Measurements from ENCODE around the gene SAFB2. TPM values are rescaled to one million over a fixed set of nuclear protein-coding genes. Genes with fewer than 3 reads are reported as not detected.

SAFB2 gene
- polyA plus RNA-seq, 1 of the 3 experiments (the other 2 are of a cell fraction): 37.7 TPM

DNA sequence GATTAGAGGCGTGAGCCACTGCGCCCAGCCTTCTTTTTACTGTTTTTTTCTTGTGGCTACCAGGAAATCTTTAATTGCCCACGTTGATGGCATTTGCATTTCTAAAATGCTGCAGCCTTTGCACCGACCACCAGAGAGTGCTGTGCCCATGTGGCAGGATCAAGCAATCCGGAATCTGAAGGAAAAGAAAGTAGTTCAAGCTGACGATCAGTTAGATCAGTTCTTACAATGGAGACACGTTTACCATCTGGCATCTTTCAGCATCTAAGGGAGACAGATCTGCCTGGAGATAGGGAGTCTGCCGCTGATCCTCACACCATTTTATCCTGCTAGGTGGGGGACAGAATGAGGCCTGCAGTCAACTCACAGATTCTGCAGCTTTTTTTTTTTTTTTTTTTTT is 74.7 kb downstream of the SAFB2 start:
- Histone ChIP-seq H3K4me3 (ENCODE audit: low read depth in 2 of 2, low read length in 1 of 2) (peak overlapping the region in 1 of 2 experiments; percentile 50; a peak in 1 of 4 replicates), H3K79me2 (ENCODE audit: insufficient read depth) (no peaks in the 10 kb centered on the region), H3K9me3 (no peaks in the 10 kb centered on the region), H3K27ac (ENCODE audit: low read depth in 2 of 2, low read length in 1 of 2) (no peak overlapping the region), H3K27me3 (ENCODE audit: insufficient read depth) (no peaks in the 10 kb centered on the region), H3K9me2 (no peaks in the 10 kb centered on the region), H3K9ac (no peak overlapping the region), H3F3A (replicated peaks; ENCODE audit: insufficient read depth) (no peaks in the 10 kb centered on the region), H4K20me1 (ENCODE audit: insufficient read depth) (no peaks in the 10 kb centered on the region), H3K4me2 (no peak overlapping the region), H2AFZ (ENCODE audit: low read depth) (no peak overlapping the region), H3K36me3 (replicated peaks in 1 of 2; ENCODE audit: control insufficient read depth in 1 of 2, insufficient read depth in 2 of 2, low read length in 1 of 2) (no peaks in the 10 kb centered on the region), H3K4me1 (ENCODE audit: control insufficient read depth in 1 of 2, insufficient read depth in 2 of 2, low read depth in 1 of 2, low read length in 1 of 2) (no peaks in the 10 kb centered on the region)
- ChIA-PET POLR2A (interaction anchor here (0.7 kb wide), 1 partner anchor 141 kb away, joined by 4 read pairs; no protein-coding TSS in a partner anchor), CTCF (interaction anchor here (0.7 to 2.5 kb wide), 20 partner anchors 8 to 257 kb away, joined by 3 to 18 read pairs (median 4); partner anchors contain the start of genes NRTN, SAFB, SAFB2 and TINCR)
- DNase-seq: peak; percentile 60
- TF ChIP-seq RCOR1 (IDR thresholded peaks at IDR 0.05; ENCODE audit: low read length) (0 out of 2 replicates have a peak, but pooled peaks have one; percentile 19), FOSL2 (IDR thresholded peaks at IDR 0.05; ENCODE audit: borderline replicate concordance, low read depth) (no peak), YY1 (IDR thresholded peaks at IDR 0.05; ENCODE audit: low read depth) (no peak), JUND (IDR thresholded peaks at IDR 0.05) (no peak), FOXM1 (IDR thresholded peaks at IDR 0.05; ENCODE audit: low read depth) (no peak), RAD21 (IDR thresholded peaks at IDR 0.05; ENCODE audit: low read length) (peak; percentile 82), FOXJ3 (CRISPR knock-in tag; IDR thresholded peaks at IDR 0.05) (no peak), ELF1 (IDR thresholded peaks at IDR 0.05) (no peak), SMC3 (IDR thresholded peaks at IDR 0.05; ENCODE audit: low read depth, low read length) (peak; percentile 70)
- TF ChIP-seq, protein P1, sequence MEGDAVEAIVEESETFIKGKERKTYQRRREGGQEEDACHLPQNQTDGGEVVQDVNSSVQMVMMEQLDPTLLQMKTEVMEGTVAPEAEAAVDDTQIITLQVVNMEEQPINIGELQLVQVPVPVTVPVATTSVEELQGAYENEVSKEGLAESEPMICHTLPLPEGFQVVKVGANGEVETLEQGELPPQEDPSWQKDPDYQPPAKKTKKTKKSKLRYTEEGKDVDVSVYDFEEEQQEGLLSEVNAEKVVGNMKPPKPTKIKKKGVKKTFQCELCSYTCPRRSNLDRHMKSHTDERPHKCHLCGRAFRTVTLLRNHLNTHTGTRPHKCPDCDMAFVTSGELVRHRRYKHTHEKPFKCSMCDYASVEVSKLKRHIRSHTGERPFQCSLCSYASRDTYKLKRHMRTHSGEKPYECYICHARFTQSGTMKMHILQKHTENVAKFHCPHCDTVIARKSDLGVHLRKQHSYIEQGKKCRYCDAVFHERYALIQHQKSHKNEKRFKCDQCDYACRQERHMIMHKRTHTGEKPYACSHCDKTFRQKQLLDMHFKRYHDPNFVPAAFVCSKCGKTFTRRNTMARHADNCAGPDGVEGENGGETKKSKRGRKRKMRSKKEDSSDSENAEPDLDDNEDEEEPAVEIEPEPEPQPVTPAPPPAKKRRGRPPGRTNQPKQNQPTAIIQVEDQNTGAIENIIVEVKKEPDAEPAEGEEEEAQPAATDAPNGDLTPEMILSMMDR (IDR thresholded peaks at IDR 0.05): peak; percentile 56
- WGBS (ENCODE audit: low lambda C conversion rate): 50% methylated on average over 6 of the region's 8 CpGs

DNA sequence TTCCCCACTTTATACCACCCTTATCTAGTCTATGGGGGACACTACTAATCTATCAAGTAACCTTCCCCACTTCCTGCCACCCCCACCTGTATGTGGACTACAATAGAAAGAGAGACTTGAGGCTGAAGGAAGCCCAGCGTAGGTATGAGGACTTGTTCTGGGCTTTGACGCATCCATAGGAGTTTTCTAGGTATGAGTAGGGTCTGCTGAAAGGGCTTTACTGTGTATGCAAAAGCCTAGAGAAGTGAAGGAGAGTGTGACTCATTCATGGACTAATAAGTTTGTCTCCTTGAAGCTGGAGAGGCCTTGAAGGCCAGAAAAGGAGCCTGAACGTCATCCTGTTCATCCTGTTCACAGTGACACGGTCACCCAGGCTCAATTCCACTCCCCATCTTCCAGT is 76.6 kb downstream of the SAFB2 start:
- no peak for DNase-seq
- Histone ChIP-seq H3K9ac (no peak overlapping the region), H4K20me1 (ENCODE audit: insufficient read depth) (no peaks in the 10 kb centered on the region), H2AFZ (ENCODE audit: low read depth) (no peak overlapping the region), H3K27me3 (ENCODE audit: insufficient read depth) (no peaks in the 10 kb centered on the region), H3K9me2 (no peaks in the 10 kb centered on the region), H3K9me3 (no peaks in the 10 kb centered on the region), H3K4me1 (ENCODE audit: control insufficient read depth in 1 of 2, insufficient read depth in 2 of 2, low read depth in 1 of 2, low read length in 1 of 2) (no peaks in the 10 kb centered on the region), H3K79me2 (ENCODE audit: insufficient read depth) (no peaks in the 10 kb centered on the region), H3K4me2 (no peak overlapping the region), H3K4me3 (ENCODE audit: low read depth in 2 of 2, low read length in 1 of 2) (no peak overlapping the region), H3K36me3 (replicated peaks in 1 of 2; ENCODE audit: control insufficient read depth in 1 of 2, insufficient read depth in 2 of 2, low read length in 1 of 2) (no peaks in the 10 kb centered on the region), H3F3A (replicated peaks; ENCODE audit: insufficient read depth) (no peaks in the 10 kb centered on the region), H3K27ac (ENCODE audit: low read depth in 2 of 2, low read length in 1 of 2) (no peak overlapping the region)
- ChIA-PET CTCF (interaction anchor here (1.2 to 2.5 kb wide), 4 partner anchors 13 to 32 kb away, joined by 3 to 18 read pairs (median 4); no protein-coding TSS in a partner anchor), POLR2A (interaction anchor here (0.6 kb wide), 1 partner anchor 1119 kb away, joined by 3 read pairs; no protein-coding TSS in a partner anchor)
- TF ChIP-seq MXI1 (IDR thresholded peaks at IDR 0.05; ENCODE audit: low read depth, low read length): no peak
- no peak for TF ChIP-seq FOXM1 (IDR thresholded peaks at IDR 0.05; ENCODE audit: low read depth)
- no peak for TF ChIP-seq GATA2 (CRISPR knock-in tag; IDR thresholded peaks at IDR 0.05)
- no peak for TF ChIP-seq GABPA (IDR thresholded peaks at IDR 0.05; ENCODE audit: low read depth)
- no peak for TF ChIP-seq JUND (IDR thresholded peaks at IDR 0.05)
- TF ChIP-seq, protein P2, sequence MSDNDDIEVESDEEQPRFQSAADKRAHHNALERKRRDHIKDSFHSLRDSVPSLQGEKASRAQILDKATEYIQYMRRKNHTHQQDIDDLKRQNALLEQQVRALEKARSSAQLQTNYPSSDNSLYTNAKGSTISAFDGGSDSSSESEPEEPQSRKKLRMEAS (IDR thresholded peaks at IDR 0.05; ENCODE audit: low read depth): no peak
- TF ChIP-seq, protein P3, sequence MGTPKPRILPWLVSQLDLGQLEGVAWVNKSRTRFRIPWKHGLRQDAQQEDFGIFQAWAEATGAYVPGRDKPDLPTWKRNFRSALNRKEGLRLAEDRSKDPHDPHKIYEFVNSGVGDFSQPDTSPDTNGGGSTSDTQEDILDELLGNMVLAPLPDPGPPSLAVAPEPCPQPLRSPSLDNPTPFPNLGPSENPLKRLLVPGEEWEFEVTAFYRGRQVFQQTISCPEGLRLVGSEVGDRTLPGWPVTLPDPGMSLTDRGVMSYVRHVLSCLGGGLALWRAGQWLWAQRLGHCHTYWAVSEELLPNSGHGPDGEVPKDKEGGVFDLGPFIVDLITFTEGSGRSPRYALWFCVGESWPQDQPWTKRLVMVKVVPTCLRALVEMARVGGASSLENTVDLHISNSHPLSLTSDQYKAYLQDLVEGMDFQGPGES (IDR thresholded peaks at IDR 0.05; ENCODE audit: low read depth, low read length): no peak
- no peak for TF ChIP-seq EP300 (IDR thresholded peaks at IDR 0.05; ENCODE audit: borderline replicate concordance in 1 of 2, low read depth in 1 of 2, low read length in 1 of 2)
- TF ChIP-seq EZH2phosphoT487 (IDR thresholded peaks at IDR 0.05; ENCODE audit: borderline replicate concordance, low read depth): no peak
- no peak for TF ChIP-seq YY1 (IDR thresholded peaks at IDR 0.05; ENCODE audit: low read depth)
- TF ChIP-seq, protein P1 (IDR thresholded peaks at IDR 0.05): no peak
- TF ChIP-seq FOXJ3 (CRISPR knock-in tag; IDR thresholded peaks at IDR 0.05): no peak
- 78% methylated on average over 4 of the region's 4 CpGs for WGBS (ENCODE audit: low lambda C conversion rate)
